Measurements from ENCODE around the gene PUM1.

The PUM1 gene

GRCh38 chr1:30911059-30911954, 154.2 kb downstream of the PUM1 start:
- no peak for TF ChIP-seq POLR2AphosphoS5 (IDR thresholded peaks at IDR 0.05; ENCODE audit: low read depth, low read length)
- TF ChIP-seq TAF1 (IDR thresholded peaks at IDR 0.05; ENCODE audit: borderline replicate concordance, insufficient read depth, low read length) = no peak
- TF ChIP-seq FOXP2 (optimal IDR thresholded peaks at IDR 0.05; ENCODE audit: borderline replicate concordance, extremely low read depth, extremely low read length, insufficient read depth) = no peak
- TF ChIP-seq, protein P1, sequence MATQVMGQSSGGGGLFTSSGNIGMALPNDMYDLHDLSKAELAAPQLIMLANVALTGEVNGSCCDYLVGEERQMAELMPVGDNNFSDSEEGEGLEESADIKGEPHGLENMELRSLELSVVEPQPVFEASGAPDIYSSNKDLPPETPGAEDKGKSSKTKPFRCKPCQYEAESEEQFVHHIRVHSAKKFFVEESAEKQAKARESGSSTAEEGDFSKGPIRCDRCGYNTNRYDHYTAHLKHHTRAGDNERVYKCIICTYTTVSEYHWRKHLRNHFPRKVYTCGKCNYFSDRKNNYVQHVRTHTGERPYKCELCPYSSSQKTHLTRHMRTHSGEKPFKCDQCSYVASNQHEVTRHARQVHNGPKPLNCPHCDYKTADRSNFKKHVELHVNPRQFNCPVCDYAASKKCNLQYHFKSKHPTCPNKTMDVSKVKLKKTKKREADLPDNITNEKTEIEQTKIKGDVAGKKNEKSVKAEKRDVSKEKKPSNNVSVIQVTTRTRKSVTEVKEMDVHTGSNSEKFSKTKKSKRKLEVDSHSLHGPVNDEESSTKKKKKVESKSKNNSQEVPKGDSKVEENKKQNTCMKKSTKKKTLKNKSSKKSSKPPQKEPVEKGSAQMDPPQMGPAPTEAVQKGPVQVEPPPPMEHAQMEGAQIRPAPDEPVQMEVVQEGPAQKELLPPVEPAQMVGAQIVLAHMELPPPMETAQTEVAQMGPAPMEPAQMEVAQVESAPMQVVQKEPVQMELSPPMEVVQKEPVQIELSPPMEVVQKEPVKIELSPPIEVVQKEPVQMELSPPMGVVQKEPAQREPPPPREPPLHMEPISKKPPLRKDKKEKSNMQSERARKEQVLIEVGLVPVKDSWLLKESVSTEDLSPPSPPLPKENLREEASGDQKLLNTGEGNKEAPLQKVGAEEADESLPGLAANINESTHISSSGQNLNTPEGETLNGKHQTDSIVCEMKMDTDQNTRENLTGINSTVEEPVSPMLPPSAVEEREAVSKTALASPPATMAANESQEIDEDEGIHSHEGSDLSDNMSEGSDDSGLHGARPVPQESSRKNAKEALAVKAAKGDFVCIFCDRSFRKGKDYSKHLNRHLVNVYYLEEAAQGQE (IDR thresholded peaks at IDR 0.05; ENCODE audit: insufficient read depth in 1 of 2, low read depth in 2 of 2, low read length in 2 of 2) = no peak
- no peak for TF ChIP-seq SIN3A (IDR thresholded peaks at IDR 0.05; ENCODE audit: borderline replicate concordance, insufficient read depth, low read length)

DNA sequence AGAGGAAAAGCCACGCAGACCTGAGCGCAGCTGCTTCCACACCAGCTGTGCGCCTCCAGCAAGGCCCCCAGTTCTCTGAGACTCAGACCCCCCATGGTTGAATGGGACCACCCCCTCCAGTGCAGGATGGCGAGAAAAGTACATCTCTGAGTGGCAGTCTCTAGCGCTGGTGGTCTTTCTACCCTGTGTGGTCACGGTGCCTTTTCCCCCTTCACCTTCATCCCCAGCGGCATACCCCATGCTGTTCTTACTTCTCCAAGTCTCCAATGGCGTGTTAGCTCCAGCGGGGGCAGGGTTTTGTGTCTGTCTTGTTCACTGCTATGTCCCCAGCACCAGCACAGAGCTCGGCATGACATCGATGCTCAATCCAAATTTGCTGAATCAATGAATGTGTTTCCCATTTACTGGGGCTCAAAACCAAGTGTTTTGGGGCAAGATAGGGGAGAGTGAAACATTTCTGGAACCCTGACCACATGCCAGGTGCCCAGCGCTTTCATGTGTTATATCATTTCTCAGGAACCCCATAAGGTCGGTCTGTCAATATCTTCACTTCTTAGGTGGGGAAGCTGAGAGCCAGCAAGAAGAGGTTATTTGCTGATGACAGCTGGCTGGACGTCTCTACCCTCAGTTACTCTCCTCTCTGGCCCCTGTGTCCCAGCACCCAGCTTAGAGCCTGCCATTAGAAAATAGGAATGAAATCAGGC, 156.0 kb downstream of the PUM1 start:
- TF ChIP-seq, protein P1 (IDR thresholded peaks at IDR 0.05; ENCODE audit: insufficient read depth in 1 of 2, low read depth in 2 of 2, low read length in 2 of 2) = no peak
- TF ChIP-seq FOXP2 (optimal IDR thresholded peaks at IDR 0.05; ENCODE audit: borderline replicate concordance, extremely low read depth, extremely low read length, insufficient read depth) = no peak
- TF ChIP-seq SIN3A (IDR thresholded peaks at IDR 0.05; ENCODE audit: borderline replicate concordance, insufficient read depth, low read length) = no peak
- TF ChIP-seq POLR2AphosphoS5 (IDR thresholded peaks at IDR 0.05; ENCODE audit: low read depth, low read length) = no peak
- TF ChIP-seq TAF1 (IDR thresholded peaks at IDR 0.05; ENCODE audit: borderline replicate concordance, insufficient read depth, low read length) = no peak

GRCh38 chr1:30908696-30909364, 156.7 kb downstream of the PUM1 start, which contains the start of gene SDC3:
TSS of gene SDC3 (minus strand) at chr1:30908758. CDS start at chr1:30908586, 172 bp downstream.
- TF ChIP-seq FOXP2 (optimal IDR thresholded peaks at IDR 0.05; ENCODE audit: borderline replicate concordance, extremely low read depth, extremely low read length, insufficient read depth) (no peak), TAF1 (IDR thresholded peaks at IDR 0.05; ENCODE audit: borderline replicate concordance, insufficient read depth, low read length) (no peak), SIN3A (IDR thresholded peaks at IDR 0.05; ENCODE audit: borderline replicate concordance, insufficient read depth, low read length) (no peak), POLR2AphosphoS5 (IDR thresholded peaks at IDR 0.05; ENCODE audit: low read depth, low read length) (no peak)
- TF ChIP-seq, protein P1 (IDR thresholded peaks at IDR 0.05; ENCODE audit: insufficient read depth in 1 of 2, low read depth in 2 of 2, low read length in 2 of 2) = no peak

DNA sequence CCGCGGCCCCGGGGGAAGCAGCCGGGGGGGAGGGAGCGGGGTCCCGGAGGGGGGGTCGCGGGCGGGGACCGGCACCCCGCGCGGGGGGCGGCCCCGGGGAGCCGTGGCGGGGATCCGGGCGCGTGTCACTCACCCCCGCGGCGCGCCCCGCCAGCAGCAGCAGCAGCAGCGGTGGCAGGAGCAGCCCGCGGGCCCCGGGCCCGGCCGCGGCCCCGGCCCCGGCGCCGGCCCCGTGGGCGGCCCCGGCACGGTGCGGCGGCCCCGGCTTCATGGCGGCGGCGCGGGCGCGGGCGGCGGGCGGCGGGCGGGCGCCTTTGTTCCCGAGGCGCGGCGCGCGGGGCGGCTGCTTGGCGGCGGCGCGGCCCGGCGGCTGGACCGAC, 157.2 kb downstream of the PUM1 start:
- TF ChIP-seq SIN3A (IDR thresholded peaks at IDR 0.05; ENCODE audit: borderline replicate concordance, insufficient read depth, low read length) = no peak
- TF ChIP-seq, protein P1 (IDR thresholded peaks at IDR 0.05; ENCODE audit: insufficient read depth in 1 of 2, low read depth in 2 of 2, low read length in 2 of 2) = no peak

All from PFSK-1 (cell line).